Activated naive CD4-positive, alpha-beta T cell treated with anti-CD3 and anti-CD28 coated beads, Interleukin-2, amount 10 ng/mL, durations not matched to agents 7 days and 5 days (primary cell): ENCODE results near the gene CALML6.

ENCODE experiments used
- CTCF ChIA-PET: fragments of 350-600 bp; sonication (Branson Sonifier 250); formaldehyde crosslinking; loops from one replicate; lab custom pipeline; 2021; ENCODE audit warnings: antibody characterized with exemption; lab: Charles Lee
- DNase-seq: peaks from one replicate; pipeline ENCODE4 v3.0.0-alpha.2; 2020
- H3K27ac Mint-ChIP-seq: one replicate; pipeline ENCODE4 v1.8.0; 2021; ENCODE audit warnings: mild to moderate bottlenecking, moderate library complexity, mixed read lengths
- H3K27me3 Mint-ChIP-seq: one replicate; pipeline ENCODE4 v1.8.0; 2021; ENCODE audit warnings: mild to moderate bottlenecking, mixed read lengths
- H3K36me3 Mint-ChIP-seq: one replicate; pipeline ENCODE4 v1.8.0; 2021; ENCODE audit warnings: mixed read lengths
- H3K4me1 Mint-ChIP-seq: one replicate; pipeline ENCODE4 v1.8.0; 2021; ENCODE audit warnings: mixed read lengths
- H3K4me3 Mint-ChIP-seq: one replicate; pipeline ENCODE4 v1.8.0; 2021; ENCODE audit warnings: mild to moderate bottlenecking, moderate library complexity, mixed read lengths
- H3K9me3 Mint-ChIP-seq: one replicate; pipeline ENCODE4 v1.8.0; 2021; ENCODE audit warnings: mixed read lengths

The CALML6 gene

DNA sequence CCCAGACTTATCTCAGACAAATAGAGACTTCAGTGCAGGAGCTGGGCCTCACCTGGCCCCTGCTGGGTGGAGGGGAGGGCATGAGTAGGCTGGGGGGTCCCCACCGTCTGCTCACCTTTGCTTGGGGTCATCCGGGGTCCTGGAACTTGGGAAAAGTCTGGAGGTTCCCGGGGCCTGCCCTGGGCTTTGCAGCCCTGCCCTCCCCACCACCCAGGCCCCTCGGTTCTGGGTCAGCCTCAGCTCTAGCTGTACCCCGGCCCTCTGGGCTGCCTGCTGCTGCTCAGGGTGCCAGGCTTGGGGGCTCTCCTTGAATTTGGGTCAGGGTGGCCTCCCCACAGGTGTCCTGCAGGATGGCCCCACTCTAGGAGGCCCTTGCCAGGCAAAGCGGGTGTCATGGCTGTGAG is 6.4 kb downstream of the CALML6 start:
- CTCF ChIA-PET, result no interaction called here
- no peak for DNase-seq
- Mint-ChIP-seq H3K4me3 (no peak overlapping the region), H3K9me3 (no peaks in the 10 kb centered on the region), H3K36me3 (no peaks in the 10 kb centered on the region), H3K27ac (no peak overlapping the region), H3K4me1 (peaks cover 7% of the 10 kb centered on the region), H3K27me3 (peaks cover 18% of the 10 kb centered on the region)

DNA sequence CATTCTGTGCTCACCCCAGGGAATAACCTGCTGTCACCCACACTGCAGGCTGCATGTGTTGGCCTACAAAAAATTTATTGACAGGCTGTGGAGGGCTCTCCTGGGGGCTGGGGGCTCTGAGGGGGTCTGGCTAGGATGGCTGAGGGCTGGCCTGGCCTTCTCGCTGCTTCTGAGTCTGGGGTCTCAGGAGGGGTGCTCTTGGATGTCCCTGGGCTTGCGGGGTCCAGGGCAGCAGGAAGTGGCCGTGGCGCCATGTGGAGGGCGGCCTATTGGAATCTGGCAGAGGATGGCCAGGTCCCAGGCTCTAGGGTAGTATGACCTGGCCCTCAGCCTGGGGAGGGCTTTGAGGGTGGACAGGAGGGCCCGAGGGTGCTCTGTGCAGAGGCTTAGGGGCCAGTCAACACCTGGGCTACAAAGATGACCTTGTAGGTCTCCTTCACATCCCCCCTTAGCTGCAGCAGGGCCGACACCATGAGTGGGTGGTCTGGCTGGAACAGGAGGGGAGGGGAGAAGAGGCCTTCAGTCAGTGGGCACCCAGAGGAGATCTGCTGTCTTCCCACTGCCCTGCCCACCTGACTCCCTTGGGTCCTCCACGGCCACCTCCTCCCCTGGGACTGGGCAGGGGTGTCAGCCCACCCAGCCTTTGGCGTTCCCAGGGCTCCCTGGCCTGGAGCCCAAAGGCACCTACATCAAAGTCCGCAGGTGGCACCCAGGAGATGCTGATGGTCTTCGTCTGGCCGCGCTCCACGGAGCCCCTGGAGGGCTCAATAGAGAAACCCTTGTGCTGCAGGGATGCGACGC is 7.0 kb downstream of the CALML6 start:
- no peaks in the 10 kb centered on the region for H3K36me3 Mint-ChIP-seq
- peaks cover 13% of the 10 kb centered on the region for H3K27me3 Mint-ChIP-seq
- DNase-seq, result no peak
- H3K27ac Mint-ChIP-seq, result no peak overlapping the region
- no peak overlapping the region for H3K4me3 Mint-ChIP-seq
- peaks cover 7% of the 10 kb centered on the region for H3K4me1 Mint-ChIP-seq
- no peaks in the 10 kb centered on the region for H3K9me3 Mint-ChIP-seq
- CTCF ChIA-PET, result no interaction called here

DNA sequence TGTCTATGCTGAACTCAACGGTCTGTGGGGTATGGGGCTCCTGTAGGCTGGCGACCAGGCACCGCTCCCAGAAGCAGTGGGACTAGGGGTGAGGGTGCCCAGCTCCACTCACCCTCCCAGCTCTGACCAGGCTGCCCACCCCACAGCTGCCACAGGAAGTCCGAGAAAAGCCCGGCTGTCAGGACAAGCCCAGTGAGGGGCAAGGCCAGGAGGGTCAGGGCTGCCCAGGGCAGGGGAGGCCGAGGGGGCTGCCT is 7.6 kb downstream of the CALML6 start:
- CTCF ChIA-PET, result no interaction called here
- no peaks in the 10 kb centered on the region for H3K36me3 Mint-ChIP-seq
- H3K4me3 Mint-ChIP-seq, result no peak overlapping the region
- no peaks in the 10 kb centered on the region for H3K9me3 Mint-ChIP-seq
- peaks cover 7% of the 10 kb centered on the region for H3K4me1 Mint-ChIP-seq
- no peak overlapping the region for H3K27ac Mint-ChIP-seq
- H3K27me3 Mint-ChIP-seq, result peaks cover 7% of the 10 kb centered on the region
- no peak for DNase-seq

DNA sequence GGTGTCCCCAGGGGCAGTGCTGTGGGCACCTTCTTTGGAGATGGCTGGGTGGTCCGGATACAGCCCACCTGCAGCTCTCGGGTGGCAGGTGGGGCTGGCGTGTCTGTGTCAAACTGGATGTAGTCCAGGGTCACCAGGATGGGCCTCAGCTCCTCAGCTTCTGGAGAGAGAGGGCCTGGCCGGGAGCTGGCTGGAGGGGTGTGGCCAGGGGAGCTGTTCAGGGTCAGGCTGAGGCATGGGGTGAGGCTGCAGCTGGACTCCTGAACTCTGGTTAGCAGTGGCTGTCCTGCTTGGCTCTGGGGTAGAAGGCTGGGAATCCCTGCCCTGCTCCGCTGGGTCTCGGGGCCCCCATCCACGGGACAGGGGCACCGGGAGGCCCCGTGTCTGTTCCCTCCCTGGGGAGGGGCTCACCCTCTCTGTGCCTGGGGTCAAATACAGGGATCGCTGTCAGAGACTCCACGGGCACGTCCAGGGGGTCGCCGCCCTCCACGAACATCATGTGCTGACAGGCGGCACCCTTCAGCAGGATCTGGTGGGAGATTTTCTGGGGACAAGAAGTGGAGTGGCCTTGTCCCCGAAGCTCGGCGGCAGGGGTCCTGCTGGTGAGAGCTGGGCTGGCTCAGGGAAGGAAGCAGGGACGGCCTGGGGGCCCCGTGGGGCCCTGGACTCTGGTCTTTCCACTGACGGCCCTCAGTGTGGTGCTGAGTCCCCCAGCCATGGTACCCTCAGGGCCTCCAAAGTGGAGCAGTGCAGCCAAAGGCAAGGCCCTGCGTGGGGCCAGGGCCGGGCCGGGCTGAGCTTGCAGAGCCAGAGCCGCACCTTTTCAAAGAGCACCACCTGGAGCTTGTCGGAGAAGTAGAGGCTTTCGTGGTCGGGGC is 8.1 kb downstream of the CALML6 start:
- Mint-ChIP-seq H3K36me3 (no peaks in the 10 kb centered on the region), H3K4me1 (peaks cover 6% of the 10 kb centered on the region), H3K4me3 (no peak overlapping the region), H3K9me3 (no peaks in the 10 kb centered on the region), H3K27me3 (peaks cover 2% of the 10 kb centered on the region), H3K27ac (no peak overlapping the region)
- no peak for DNase-seq
- CTCF ChIA-PET, result interaction anchor here (1.3 kb wide), 1 partner anchor 124 kb away, joined by 3 read pairs; no protein-coding TSS in a partner anchor

DNA sequence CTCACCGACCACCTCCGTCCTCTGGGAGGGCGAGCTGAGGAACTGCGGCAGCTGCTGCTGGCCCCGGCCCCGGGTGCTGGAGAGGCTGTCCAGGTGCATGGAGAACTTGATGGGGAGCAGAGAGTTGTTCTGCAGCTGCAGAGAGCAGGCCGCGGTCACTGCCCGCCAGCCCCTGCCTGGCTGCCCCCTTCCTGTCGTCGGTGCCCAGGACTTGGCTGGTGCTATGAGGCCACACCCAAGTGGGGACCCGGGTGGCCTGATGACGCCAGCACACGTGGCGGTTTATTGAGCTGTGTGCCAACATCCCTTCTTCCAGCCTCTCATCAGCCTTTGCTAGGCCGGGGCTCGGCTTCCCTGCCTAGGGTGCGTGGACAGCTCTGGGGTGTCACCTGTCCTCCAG is 9.3 kb downstream of the CALML6 start:
- CTCF ChIA-PET, result interaction anchor here (1.3 kb wide), 1 partner anchor 122 kb away, joined by 3 read pairs; no protein-coding TSS in a partner anchor
- no peaks in the 10 kb centered on the region for H3K9me3 Mint-ChIP-seq
- no peak for DNase-seq

DNA sequence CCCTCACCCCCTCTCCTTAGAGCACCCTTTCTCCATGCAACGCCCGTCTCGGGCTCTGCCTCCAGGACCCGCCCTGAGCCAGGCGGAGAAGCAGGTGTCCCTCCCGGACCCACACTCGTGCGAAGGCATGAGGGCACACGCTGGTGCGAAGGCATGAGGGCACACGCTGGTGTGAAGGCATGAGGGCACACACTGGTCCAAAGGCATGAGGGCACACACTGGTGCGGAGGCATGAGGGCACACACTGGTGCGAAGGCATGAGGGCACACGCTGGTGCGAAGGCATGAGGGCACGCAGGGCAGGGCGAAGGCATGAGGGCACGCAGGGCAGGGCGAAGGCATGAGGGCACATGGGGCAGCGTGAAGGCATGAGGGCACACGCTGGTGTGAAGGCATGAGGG is 9.8 kb downstream of the CALML6 start:
- no peak for DNase-seq
- CTCF ChIA-PET, result no interaction called here
- Mint-ChIP-seq H3K27me3 (no peaks in the 10 kb centered on the region), H3K4me1 (no peaks in the 10 kb centered on the region), H3K9me3 (no peaks in the 10 kb centered on the region), H3K36me3 (no peaks in the 10 kb centered on the region), H3K4me3 (no peak overlapping the region), H3K27ac (no peak overlapping the region)

More for the DNA sequence above, 9.3 kb downstream of the CALML6 start:
- Mint-ChIP-seq H3K4me3 (no peak overlapping the region), H3K27ac (no peak overlapping the region), H3K36me3 (no peaks in the 10 kb centered on the region), H3K27me3 (no peaks in the 10 kb centered on the region), H3K4me1 (peaks cover 2% of the 10 kb centered on the region)

DNA sequence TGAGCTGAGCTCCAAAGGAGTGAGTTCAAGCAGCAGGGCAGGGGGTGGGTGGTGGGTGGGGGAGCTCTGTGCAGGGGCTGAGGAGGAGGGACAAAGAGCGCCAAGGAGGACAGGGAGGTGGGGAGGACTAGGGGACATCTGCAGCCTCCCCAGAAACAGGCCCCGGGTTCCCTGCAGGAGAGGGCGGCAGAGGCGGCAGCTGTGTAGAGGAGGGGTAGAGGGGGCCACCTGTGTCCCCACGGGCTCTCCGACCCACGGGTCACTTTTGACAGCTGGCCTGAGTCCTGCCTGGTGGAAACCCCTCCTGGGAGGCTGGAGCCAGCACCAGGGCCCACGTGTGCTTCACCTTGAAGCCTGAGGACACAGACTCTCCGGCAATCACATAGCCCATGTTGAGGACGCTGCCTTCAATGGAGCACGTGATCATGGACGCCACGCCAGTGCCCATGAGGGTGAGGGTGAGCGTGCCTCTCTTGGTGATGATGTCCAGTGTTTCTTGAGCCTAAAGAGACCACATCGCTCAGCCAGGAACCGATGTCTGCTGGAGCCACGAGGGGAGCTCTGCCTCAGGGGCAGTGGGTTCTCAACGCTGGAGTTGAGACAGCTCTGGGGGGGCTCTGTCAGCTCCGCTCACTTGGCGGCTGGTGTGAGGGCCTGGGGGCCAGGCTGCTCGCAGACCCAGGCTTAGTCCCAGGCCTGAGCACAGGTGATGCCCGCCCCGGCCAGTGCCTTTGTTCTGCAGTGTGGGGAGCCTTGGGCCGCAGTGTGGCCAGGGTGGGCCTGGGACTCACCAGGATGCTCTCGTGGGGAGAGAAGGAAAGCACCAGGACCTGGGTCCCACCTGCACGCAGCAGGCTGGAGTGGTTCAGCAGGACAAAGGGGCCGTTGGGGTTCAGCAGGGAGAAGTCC is 10.6 kb downstream of the CALML6 start:
- no peaks in the 10 kb centered on the region for H3K4me1 Mint-ChIP-seq
- H3K36me3 Mint-ChIP-seq, result no peaks in the 10 kb centered on the region
- no peak for DNase-seq
- H3K27ac Mint-ChIP-seq, result no peak overlapping the region
- H3K9me3 Mint-ChIP-seq, result no peaks in the 10 kb centered on the region
- CTCF ChIA-PET, result no interaction called here
- H3K27me3 Mint-ChIP-seq, result no peaks in the 10 kb centered on the region
- no peak overlapping the region for H3K4me3 Mint-ChIP-seq

DNA sequence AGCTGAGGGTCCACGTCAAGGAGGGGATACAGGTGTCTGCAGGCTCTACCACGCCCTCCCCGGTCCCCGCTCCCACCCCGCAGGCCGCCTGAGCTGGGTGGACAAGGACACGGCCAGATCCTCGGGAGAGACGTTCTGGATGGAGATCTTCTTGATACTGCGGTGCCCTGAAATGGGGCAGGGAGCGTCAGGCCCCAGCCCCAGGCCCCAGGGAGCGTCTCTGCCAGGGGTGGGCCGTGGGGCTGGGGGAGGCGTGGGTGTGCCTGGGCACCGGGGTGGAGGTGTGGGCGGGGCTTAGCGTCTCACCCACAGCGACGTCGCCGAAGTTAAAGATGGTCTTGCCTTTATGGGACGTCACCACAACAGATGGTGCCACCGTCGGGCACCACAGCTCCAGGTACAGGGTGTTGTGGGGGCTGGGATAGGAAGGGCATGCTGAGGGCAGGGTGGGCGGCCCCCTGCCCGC is 11.3 kb downstream of the CALML6 start:
- no peaks in the 10 kb centered on the region for H3K27me3 Mint-ChIP-seq
- DNase-seq, result no peak
- no peak overlapping the region for H3K4me3 Mint-ChIP-seq
- no peak overlapping the region for H3K27ac Mint-ChIP-seq
- CTCF ChIA-PET, result interaction anchor here (1.6 kb wide), 1 partner anchor 118 kb away, joined by 4 read pairs; no protein-coding TSS in a partner anchor
- H3K36me3 Mint-ChIP-seq, result no peaks in the 10 kb centered on the region
- no peaks in the 10 kb centered on the region for H3K4me1 Mint-ChIP-seq
- H3K9me3 Mint-ChIP-seq, result no peaks in the 10 kb centered on the region

DNA sequence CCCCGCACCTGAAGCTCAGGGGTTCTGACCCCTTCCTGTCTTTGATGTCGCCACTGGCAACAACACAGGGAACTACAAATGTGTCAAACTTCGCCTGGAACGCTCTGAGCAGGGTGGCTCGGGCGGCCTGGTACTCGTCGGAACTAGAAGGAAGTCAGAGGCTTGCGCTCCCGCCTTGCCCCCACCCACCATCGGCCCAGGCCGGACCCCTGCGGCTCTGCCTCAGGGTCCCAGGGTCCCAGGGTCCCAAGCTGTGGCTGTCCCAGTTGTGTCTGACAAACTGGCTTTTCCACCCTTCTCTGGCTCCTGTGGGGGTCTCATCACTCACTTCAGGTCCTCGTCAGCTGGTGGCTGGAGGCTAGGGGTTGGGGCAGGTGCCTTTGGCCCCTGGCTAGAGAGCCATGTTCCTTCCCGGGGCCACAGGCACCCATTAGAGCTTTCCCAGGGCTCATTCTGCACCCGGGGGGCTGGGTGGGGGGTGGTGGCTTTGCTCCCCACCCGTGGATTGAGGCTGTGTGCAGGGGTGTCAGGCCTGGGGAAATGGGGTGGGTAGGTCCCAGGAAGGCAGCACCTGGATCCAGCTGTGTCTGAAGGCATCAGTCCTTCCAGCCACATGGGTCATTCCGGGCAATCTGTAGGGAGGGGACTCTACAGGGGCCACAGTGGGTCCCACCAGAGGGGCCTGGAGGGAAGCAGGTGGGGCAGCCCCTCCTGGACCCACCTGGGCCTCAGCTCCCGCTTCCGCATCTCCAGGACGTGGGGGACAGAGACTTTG is 12.0 kb downstream of the CALML6 start:
- H3K27me3 Mint-ChIP-seq, result no peaks in the 10 kb centered on the region
- H3K27ac Mint-ChIP-seq, result no peak overlapping the region
- H3K9me3 Mint-ChIP-seq, result no peaks in the 10 kb centered on the region
- DNase-seq, result no peak
- H3K4me1 Mint-ChIP-seq, result no peaks in the 10 kb centered on the region
- no peak overlapping the region for H3K4me3 Mint-ChIP-seq
- no peaks in the 10 kb centered on the region for H3K36me3 Mint-ChIP-seq
- CTCF ChIA-PET, result interaction anchor here (1.6 kb wide), 1 partner anchor 117 kb away, joined by 4 read pairs; no protein-coding TSS in a partner anchor

DNA sequence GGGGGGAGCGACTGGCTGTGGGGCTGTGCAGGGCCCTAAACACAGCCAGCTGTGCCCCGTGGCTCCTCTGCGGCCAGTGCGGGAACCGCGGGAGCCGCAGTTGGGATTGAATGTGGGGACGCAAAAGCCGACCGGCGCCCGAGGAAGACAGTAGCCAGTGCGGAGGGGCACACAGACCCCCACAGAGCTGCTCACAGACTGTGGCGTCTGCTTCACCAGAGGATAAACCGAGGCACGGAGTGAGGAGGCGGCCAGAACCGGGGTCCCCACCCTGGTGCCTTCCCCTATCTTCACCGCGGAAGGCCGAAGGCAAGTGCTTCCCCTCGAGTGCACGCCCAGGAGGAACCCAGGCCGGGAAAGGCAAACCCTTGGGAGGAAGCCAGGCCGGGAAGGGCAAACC is 12.7 kb downstream of the CALML6 start:
- Mint-ChIP-seq H3K9me3 (no peaks in the 10 kb centered on the region), H3K36me3 (no peaks in the 10 kb centered on the region), H3K27ac (no peak overlapping the region), H3K4me1 (no peaks in the 10 kb centered on the region), H3K4me3 (no peak overlapping the region), H3K27me3 (no peaks in the 10 kb centered on the region)
- CTCF ChIA-PET, result interaction anchor here (1.6 kb wide), 1 partner anchor 116 kb away, joined by 4 read pairs; no protein-coding TSS in a partner anchor
- no peak for DNase-seq

DNA sequence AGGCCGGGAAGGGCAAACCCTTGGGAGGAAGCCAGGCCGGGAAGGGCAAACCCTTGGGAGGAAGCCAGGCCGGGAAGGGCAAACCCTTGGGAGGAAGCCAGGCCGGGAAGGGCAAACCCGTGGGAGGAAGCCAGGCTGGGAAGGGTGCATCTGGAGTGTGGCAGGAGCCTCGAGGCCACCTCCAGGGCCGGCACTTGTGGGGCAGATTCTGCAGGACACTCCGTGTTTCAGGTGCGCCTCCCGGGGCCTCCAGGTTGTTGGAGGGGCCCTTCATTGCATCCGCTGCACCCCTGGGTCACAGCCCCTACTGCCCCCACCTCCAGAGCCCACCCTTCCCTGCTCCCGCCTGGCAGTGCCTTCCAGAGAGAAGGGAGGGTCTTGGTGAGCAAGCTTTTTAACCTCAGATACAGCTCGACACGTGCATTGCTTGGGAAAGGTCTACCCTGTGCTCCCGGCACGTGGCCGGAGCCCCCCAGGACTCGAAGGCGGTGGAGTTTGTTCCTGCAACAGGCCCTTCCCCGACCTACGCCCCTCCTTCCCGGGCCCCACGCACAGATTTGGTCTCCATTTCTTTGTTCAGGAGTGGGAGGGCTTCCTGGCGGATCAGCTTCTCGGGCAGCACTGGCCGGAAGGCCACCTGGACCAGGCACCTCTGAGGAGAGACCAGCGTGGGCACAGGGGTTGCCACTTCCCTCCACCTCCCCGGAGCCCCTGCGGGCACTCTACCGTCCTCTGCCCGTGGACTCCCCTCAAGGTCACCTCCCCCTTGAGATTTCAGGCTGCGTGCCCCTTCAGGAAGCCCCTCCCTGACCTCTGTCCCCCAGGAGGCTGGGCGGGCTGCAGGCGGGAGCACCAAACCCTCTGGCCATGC is 13.4 kb downstream of the CALML6 start:
- no peak overlapping the region for H3K4me3 Mint-ChIP-seq
- no peaks in the 10 kb centered on the region for H3K36me3 Mint-ChIP-seq
- CTCF ChIA-PET, result interaction anchor here (1.6 kb wide), 1 partner anchor 116 kb away, joined by 4 read pairs; no protein-coding TSS in a partner anchor
- H3K4me1 Mint-ChIP-seq, result no peaks in the 10 kb centered on the region
- H3K27me3 Mint-ChIP-seq, result no peaks in the 10 kb centered on the region
- no peak overlapping the region for H3K27ac Mint-ChIP-seq
- peaks cover 1% of the 10 kb centered on the region for H3K9me3 Mint-ChIP-seq
- no peak for DNase-seq

DNA sequence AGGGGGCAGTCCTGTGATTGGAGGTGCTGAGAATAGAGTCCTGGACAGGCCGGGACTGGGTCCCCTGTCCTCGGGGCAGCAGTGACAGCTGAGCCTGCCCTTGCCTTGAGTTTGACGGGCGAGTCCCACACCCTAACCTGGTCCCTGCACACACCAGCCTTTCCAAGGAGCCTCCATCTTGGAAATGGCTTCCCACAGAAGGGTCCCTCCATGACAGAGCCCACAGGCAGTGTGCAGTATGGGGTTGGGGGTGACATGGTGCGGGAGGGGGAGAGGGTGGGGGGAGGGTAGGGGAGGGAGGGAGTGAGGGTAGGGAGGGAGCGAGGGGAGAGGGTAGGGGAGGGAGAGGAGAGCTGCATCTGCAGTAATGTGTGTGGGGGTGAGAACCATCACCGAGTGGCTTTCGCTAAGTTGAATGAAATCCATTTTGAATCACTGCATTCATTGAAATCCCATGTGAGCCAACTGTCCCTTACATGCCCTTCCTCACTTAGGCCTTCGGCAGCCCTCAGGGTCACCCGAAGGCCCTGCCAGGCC is 14.1 kb downstream of the CALML6 start:
- H3K27me3 Mint-ChIP-seq, result no peaks in the 10 kb centered on the region
- no peak overlapping the region for H3K27ac Mint-ChIP-seq
- peaks cover 8% of the 10 kb centered on the region for H3K9me3 Mint-ChIP-seq
- peaks cover 2% of the 10 kb centered on the region for H3K36me3 Mint-ChIP-seq
- no peak overlapping the region for H3K4me3 Mint-ChIP-seq
- no peak for DNase-seq
- H3K4me1 Mint-ChIP-seq, result no peaks in the 10 kb centered on the region
- CTCF ChIA-PET, result interaction anchor here (1.0 kb wide), 1 partner anchor 117 kb away, joined by 3 read pairs; no protein-coding TSS in a partner anchor
